ENCODE data around the gene DPH1. TPM values are rescaled to one million over a fixed set of nuclear protein-coding genes. Genes with fewer than 3 reads are reported as not detected.

The DPH1 gene
- total RNA-seq, 1 donor from 2014 or later: 36.2 TPM

- DNase-seq (ENCODE audit: low read depth): no peak
These were observed 2.3 kb upstream of the DPH1 start for GRCh38 chr17:2027528-2028233.

DNA sequence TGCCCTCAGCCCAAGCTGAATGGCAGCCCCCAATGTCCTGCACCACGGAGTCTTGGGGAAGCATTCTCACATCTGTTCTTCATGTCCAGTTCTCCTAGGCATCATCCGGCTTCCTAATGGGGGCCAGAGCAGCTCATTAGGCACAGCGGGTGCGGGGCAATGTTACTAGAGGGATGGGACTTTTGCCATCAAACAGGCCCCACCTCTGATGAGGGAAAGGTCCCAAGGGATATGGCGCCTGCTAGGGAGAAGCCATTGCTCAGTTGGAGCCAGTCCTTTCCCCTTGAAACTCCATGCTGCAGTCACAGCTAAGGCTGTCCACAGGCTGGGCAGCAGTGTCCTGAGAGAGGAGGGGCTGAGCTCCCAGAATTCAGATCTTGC is 1.7 kb upstream of the DPH1 start:
- no peak for DNase-seq (ENCODE audit: low read depth)

GRCh38 chr17:2028737-2029136 is 1.2 kb upstream of the DPH1 start:
- no peak for DNase-seq (ENCODE audit: low read depth)

DNA sequence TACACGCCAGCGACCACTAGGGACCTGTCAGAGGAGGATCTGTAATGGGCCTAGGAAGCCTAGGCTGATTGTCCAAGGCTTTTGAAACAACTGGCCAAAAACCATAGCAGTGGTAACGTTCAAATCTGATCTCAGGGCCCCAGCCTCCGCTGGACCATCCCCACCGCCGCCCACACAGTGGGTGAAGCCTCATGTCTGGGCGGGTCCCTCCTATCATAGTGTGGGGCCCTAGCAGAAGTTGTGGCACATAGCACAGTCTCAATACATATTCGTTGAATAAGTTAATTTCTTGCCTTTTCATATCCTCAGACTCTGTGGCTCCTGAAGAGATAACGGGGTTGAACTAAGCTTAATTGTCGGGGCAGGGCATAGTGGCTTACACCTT is 818 bp downstream of the DPH1 start:
- DNase-seq (ENCODE audit: low read depth): no peak

DNA sequence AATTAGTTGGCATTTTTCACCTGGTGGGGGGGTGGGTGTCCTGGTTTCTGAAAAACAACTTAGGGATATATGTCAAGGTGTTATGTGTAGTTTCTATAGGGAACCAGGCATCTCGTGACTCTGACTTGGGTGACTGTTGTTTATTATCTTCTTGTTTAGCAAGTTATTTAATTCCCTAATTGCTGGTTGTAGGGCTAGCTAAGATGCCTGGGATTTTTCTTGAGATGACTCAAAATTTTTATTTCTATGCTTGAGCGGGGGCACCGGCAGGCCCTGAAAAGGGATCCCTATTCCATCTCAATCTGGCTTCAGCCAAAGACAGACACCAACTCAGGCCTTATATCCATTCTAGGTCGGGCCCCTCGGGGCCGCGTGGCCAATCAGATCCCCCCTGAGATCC is 3.2 kb downstream of the DPH1 start:
- DNase-seq (ENCODE audit: low read depth): peak; percentile 52

- peak; percentile 90 for DNase-seq (ENCODE audit: low read depth)
These were observed 4.2 kb downstream of the DPH1 start for GRCh38 chr17:2034157-2034556.

DNA sequence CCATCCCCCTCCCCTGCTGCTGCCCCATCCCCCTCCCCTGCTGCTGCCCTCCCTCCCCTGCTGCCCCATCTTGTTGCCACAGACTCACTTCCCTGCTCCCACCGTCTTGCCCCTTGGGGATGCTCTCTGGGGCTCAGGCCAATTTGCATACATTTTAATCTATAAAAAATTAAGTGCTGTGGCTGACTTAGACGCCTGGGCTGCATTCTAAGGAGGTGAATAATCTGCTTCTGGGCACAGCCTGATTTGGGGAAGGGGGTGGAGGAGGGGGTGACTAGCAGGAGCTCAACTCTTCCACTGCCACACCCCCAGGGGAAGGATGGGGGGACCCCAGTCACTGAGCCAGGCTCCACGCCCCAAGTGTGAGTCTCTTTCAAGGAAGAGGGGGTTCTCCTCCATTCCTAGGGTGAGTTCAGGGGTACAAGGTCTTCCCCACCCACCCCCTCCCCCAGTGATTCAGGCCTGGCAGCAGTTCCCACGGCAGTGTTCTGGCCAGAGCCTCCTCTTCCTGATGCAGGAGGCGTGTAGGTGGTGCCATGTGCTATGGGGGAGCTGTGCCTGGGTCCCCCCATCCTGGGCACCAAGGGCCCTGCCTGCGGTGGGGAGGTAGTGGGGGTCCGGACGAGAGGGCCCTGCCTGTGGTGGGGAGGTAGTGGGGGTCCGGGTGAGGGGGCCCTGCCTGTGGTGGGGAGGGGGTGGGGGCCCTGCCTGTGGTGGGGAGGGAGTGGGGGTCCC is 5.0 kb downstream of the DPH1 start:
- peak; percentile 93 for DNase-seq (ENCODE audit: low read depth)

- no peak for DNase-seq (ENCODE audit: low read depth)
These were observed 5.9 kb downstream of the DPH1 start for GRCh38 chr17:2035541-2036488.

GRCh38 chr17:2037155-2037554 is 7.2 kb downstream of the DPH1 start:
- no peak for DNase-seq (ENCODE audit: low read depth)

DNA sequence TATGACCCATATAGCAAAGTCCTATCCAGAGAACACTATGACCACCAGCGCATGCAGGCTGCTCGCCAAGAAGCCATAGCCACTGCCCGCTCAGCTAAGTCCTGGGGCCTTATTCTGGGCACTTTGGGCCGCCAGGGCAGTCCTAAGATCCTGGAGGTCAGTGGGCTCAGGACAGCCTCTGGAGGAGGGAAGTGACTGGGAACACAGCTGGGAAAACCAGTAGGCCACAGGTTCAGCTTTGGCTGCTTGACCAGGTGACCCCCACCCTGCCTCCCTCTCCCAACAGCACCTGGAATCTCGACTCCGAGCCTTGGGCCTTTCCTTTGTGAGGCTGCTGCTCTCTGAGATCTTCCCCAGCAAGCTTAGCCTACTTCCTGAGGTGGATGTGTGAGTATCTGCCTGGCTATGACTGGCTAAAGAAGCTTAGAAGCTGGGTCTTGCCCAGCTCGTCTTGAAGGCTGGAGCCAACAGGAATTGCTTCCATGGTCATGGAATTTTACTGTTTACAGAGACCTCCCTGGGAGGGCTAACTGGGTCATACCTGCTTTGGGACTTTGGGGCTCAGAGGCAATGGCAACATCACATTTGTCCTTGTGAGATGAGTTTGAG is 10.4 kb downstream of the DPH1 start:
- DNase-seq (ENCODE audit: low read depth): no peak

DNA sequence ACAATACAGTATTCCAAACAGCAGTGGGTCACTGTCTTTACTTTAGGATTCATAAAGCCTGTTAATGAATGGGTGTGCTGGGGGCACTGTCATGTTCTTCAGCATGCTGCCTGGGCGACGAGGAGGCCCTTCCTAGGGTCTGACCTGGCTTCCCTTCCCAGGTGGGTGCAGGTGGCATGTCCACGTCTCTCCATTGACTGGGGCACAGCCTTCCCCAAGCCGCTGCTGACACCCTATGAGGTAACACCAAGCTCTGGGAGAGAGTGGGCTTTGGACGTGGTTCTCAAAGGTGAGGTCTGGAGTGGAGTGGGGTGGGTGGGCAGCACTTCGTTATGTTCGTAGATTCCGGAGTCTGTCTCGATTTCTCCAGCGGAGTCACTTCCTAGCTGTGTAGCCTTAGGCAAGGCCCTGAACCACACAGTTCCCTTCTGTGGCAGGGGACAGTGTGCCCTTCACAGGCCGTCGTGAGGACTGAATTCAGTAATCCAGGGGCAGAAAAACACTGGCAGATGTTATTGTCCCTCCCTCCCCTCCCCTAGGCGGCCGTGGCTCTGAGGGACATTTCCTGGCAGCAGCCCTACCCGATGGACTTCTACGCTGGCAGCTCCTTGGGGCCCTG is 11.1 kb downstream of the DPH1 start:
- no peak for DNase-seq (ENCODE audit: low read depth)

- DNase-seq (ENCODE audit: low read depth): peak; percentile 85
These were observed 11.8 kb downstream of the DPH1 start, which contains the start of gene OVCA2 for GRCh38 chr17:2041561-2042389. OVCA2 (plus strand) TSS chr17:2042022; CDS start chr17:2042048, 26 bp downstream.

DNA sequence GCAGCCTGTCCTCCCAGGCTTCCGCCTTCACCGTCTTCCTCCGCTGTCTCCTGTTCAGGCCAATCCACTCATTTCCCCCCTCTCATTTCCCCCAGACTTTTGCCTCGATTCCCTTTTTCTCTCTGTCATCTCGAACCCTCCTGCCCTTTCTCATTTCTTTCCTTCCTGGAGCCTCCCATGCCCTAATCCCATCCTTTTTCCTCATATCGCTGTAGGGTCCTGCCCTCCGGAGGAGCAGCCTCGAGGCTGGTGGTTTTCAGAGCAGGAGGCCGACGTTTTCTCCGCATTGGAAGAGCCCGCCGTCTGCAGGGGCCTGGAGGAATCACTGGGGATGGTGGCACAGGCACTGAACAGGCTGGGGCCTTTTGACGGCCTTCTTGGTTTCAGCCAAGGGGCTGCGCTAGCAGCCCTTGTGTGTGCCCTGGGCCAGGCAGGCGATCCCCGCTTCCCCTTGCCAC is 12.5 kb downstream of the DPH1 start:
- DNase-seq (ENCODE audit: low read depth): no peak

- DNase-seq (ENCODE audit: low read depth): no peak
These were observed 13.0 kb downstream of the DPH1 start for GRCh38 chr17:2042933-2043332.

DNA sequence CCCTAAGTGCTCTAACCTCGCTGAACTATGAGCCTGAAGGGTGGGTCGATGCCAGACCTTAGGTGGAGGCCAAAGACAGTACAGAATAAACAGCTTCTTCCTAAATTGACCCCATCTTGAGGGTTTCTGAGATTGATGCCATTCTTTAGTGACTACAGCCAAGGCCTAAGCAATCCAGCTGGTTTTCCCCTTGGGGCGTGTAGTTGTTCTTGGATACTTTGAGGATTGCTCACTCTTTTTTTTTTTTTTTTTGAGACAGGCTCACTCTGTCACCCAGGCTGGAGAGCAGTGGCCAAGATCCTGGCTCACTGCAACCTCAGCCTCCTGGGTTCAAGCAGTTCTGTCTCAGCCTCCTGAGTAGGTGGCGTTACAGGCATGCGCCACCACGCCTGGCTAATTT is 13.8 kb downstream of the DPH1 start:
- DNase-seq (ENCODE audit: low read depth): peak; percentile 75

GRCh38 chr17:2044263-2044894 is 14.4 kb downstream of the DPH1 start:
- no peak for DNase-seq (ENCODE audit: low read depth)

DNA sequence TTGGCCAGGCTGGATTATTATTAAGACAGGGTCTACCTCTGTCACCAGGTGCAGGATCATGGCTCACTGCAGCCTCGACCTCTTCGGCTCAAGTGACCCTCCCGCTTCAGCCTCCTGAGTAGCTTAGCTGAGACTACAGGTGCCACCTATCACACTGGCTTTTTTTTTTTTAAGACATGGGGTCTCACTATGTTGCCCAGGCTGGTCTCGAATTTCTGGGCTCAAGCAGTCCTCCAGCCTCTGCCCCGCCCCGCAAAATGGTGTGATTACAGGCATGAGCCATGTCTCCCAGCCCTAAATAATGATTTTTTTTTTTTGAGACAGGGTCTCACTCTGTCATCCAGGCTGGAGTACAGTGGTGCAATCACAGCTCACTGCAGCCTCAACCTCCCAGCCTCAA is 17.6 kb downstream of the DPH1 start:
- no peak for DNase-seq (ENCODE audit: low read depth)

- DNase-seq (ENCODE audit: low read depth): no peak
These were observed 18.9 kb downstream of the DPH1 start for GRCh38 chr17:2048805-2049204.

GRCh38 chr17:2049333-2050299 is 19.7 kb downstream of the DPH1 start:
- peak; percentile 54 for DNase-seq (ENCODE audit: low read depth)

All from renal cortical epithelial cell (primary cell).